NCI-H1436 (cell line): Measurements from ENCODE around the gene BCL11B.

Experiments used
- DNase-seq: peaks from one replicate; lab custom pipeline; 2025; lab: John Stamatoyannopoulos, UW

BCL11B gene

DNA sequence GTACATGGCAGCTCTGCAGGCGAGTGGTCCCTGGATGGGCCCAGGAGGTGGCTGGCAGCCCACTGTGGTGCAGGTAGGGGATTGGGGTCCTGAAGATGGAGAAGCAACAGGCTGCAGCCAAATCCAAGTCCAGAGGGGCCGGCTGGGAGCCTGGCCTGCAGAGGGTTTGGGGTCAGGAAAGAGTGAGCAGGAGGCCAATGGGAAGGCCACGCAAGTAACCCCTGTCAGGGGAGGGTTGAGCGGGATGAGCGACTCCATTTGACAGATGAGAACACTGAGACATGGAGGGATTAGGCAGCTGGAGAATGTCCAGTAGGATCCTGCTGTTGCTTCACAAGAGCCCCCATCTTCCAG, 136.0 kb downstream of the BCL11B start:
- DNase-seq: no peak

DNA sequence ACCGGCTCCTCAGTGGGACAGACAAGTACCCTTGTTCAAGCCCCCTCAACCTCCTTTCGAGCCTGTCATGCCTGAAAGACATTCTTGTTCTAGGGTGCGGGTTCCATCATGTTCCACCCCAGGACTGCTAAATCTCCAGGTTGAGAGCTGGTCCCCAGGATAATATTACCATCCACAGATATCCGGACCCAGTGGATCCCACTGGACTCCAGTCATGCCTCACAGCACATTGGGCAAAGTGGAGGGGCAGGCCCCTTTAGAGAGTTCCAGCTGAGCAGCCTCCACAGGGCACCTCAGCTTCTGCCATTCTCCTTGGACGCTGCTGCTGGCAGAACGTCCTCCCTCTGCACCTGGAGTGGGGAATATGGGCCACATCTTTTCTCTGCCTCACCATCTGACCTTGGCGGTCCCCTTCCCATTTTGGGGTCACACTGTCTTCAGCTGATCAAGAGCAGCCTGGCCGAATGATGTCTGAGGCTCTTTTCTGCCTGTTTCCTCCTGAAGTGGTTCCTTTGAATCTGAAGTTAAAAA, 137.4 kb downstream of the BCL11B start:
- DNase-seq: no peak

DNA sequence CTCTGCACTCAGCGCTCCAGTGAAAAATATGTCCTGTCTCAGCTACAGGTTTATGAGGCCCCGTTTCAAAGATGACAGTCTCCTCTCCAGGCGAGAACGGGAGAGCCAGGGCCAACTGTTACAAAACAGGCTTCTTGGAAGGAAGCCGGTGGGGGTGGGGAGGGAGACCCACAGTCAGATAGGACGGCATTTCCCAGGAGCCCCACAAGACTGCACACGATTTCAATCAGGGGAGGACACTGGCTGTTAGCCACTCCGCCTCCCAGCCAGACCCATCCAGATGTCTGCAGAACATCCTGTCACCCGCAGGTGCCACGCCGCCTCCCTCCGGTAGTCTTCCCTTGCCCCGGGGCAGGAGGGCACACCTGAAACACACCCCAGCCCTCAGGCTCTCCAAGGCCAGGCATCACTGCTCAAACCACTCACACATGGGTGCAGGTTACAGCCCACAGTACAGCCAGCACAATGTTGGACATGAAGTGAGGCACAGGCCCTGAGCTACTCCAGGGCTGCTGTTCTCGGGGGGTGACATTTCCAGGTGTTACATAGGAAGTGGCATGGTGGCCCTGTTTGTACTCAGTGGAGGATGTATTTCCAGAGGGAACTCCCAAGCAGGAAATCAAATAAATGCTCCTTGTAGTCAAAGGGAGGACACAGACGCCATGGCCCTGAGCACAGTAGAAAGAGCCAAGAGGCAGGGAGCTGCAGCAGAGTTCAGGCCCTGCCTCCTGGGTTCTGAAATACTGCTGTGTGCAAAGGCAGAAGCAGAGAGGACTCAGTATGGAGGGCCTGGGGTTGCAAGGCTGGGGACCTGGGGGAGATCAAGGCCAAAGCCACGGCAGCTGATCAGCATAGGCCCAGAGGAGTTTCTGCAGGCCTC, 138.1 kb downstream of the BCL11B start:
- no peak for DNase-seq

DNA sequence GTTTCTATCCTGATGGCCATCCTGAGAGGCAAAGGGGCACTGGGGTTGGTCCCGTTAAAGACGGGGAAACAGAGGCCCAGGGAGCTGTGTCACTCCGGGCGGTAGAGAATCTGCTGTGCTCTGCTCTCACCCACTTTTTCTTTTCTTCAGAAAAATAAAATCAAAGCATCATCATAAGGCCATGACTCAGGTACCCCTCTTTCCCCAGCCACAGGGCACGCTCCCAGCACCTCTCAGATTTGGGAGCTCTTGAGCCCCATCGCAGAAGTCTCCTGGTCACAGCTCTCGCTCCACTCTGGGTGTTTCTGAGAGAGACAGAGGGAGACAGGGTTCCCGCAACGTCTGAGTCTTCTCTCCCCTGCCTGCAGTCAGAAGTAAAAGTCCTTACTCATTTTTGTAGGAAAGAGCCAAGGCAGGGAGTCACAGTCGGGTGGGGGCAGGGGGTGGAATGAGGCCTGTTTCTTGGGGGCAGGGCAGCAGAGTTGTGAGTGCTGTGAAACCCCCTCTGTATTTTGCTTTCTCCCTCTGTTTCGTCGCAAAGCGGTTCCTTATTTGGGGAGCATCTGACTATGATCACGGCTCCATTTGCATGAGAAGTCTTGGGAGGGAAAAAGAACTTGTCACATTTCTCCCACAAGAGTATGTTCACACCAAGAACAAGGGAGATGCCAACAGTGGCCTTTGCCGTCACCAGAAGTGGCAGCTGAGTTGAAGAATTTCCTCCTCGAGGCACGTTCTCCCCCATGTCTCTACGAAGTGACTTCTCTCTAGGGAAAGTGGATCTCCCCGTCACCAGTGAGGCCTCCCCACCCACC, 139.0 kb downstream of the BCL11B start:
- DNase-seq: no peak

DNA sequence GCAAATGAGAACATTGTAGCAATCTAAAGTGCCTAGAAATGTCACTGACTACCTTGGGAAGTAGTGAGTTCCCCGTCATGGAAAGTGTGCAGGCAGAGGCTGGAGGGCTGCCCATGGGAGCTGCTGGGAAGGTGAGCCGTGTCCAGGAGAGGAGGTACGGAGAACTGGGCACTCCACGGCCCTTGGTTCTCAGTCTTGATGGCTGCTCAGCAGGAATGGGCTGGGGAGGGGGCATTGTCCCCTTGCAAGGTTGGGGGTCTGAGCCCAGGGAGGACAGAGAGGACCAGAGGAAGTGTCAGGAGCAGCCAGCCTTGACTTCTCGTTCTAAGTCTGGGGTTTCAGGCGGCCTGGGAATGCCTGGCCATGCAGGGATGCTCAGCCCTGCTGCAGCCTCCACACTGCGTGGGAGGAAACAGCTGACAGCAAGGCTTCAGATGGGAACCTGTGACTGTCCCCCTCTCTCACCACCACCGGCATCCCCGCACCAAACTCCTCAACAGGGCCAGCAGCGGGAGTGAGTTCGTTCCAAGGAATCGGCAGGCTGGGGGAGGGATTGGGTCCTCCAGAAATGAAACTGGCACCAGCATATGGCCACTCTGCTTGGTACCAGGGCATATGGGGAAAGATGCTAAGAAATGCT, 140.2 kb downstream of the BCL11B start:
- no peak for DNase-seq

DNA sequence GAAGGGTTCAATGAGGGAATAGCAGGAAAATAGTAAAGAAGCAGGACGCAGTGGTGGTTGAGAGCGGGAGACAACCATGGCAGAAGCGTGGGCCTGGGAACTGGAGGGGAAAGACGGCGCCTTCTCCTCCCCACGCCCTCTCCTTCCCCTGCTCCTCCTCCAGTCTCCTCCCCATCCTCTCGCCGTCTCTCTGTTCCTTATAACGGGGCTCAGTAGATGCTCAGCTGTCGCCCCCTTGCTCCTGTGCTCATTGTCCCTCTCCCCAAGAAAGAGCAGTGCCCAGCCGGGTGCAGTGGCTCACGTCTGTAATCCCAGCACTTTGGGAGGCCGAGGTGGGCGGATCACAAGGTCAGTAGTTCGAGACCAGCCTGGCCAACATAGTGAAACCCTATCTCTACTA, 142.0 kb downstream of the BCL11B start:
- no peak for DNase-seq

DNA sequence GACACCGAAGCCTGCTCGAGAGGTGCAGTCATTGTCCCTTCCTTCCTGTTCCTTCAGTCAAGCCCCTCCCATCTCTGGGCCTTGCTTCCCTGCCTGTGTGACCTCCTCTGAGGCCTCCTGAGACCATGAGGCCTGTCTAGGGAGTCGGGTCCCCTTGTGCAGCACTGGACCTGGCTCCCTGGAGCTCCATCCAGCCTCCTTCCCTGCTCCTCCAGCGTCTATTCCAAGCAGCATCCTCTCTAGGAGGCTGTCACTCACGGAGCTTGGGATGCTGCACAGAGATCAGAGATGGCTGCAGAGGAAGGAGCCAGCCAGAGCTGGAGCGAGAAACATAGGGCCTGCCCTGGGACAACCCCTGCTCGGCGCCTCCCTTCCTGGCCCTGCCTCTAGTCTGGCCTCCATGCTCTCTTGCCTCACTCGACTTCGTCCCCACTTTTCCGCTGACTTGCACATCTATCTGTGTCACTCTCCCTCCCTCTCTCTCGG, 142.7 kb downstream of the BCL11B start:
- no peak for DNase-seq

DNA sequence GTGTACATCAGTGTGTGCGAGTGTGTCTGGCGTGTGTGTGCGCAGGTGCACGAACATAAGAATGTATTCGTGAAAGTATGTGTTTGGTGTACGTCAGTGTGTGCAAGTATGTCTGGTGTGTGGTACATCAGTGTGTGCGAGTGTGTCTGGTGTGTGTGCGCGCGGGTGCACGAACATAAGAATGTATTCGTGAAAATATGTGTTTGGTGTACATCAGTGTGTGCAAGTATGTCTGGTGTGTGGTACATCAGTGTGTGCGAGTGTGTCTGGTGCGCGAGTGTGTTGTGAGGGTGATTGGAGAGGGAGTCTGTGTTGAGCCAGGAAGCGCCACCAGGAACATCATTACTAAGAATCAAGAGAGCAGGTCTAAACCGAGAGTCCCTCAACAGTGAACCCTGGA, 143.8 kb downstream of the BCL11B start:
- no peak for DNase-seq

DNA sequence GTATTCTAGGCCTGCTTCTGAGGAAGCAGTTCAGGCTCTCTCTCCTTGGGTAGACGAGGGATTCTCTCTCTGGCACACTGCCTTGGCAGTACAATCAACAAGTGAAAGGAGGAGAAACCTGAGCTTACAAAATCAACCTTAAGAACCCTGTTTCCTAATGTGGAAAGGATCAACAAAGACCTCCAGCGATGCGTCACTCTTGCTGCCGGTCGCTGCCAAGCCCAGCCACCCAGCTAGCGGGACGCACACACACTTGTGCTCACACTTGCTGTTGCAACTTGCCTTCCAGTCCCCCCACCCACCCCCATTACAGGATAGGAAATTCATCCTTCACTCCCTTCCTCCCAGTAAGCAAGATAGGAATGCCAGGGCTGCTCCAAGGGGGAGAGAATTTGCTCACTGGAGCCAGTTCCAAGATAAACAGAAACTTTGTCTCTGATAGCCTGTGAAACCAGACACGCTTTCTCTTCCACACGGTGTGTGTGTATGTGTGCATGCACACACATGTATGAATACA, 144.3 kb downstream of the BCL11B start:
- DNase-seq: no peak

DNA sequence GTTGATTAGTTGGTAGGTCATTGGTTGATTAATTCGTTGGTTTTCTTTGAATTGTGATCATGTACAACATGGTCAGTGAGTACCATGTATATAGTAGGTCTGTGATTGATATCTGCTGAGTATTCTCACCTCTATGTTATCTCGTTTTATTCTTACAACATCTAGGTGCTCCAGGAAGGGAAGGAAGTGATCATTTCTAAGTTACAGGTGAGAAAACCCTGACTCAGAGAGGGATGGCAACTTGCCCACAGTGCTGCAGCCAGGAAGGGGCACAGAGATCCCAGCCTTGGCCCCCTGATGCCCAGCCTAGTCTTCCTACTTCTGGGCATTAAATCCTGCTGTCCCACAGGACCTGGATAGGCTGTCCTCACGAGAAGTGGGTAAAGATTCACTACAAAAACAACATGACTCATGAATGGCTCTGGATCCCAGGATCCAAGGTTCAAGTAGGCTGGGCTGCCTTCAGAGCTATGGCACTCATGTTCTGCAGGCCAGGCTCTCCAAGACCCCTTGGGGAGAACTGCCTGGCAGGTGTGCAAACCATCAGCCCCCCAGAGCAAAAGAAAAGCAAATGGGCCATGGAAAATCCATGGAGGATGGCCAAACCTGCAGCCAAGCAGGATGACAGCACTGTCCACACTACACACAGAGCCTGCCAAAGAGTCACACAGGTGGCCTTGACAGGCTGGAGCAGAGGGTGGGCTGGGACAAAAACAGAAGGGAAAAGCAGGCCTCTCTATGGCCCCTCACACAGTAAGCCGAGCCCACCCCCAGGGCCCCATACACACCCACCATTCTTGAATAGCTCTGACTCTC, 146.2 kb downstream of the BCL11B start:
- no peak for DNase-seq

DNA sequence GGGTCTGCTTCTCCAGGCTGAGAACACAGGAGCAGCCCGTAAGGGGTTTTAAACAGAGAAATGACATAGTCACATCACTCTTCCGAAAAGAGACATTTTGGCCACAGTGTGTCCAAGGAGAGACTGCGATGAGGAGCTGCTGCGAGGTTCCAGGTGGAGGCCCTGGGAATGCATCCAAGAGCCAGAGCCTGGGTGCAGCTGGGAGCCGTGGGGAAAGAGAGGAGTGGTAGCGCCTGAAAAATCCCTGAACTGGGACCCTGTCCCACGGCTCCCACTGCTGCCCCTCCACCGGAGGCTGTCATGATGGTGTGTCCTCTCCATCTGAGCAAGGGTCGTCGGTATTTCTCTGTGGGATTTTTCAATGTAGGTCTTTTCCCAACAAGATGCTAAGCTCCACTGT, 146.9 kb downstream of the BCL11B start:
- no peak for DNase-seq

DNA sequence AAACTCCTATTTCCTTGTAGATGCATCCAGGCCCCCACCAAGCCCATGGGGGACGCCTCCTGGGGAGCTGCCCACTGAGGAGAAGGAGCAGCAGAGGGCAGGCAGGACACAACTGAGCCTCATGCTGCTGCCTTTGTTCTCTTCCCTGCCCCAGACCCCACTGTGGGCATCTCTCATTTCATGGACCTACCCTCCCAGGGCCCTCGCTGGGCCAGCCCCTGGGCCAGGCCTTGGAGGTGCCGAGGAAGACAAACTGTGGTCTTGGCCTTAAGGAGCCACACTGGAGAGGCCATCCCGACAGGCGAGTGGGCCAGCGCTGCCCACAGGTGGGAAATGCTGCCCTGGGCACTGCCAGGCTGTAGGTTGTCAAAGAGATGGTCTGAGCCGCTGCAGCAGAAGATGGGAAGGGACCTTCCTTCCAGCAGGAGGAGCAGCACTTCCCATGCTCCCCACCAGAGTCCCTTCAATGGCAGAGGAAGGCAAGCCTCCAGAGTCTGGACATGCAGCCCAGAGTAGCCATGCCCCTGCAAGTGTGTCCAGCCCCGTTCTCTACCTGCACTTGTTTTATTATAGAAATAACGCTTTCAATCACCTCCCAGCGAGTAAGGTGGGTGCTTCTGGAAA, 147.4 kb downstream of the BCL11B start:
- no peak for DNase-seq

DNA sequence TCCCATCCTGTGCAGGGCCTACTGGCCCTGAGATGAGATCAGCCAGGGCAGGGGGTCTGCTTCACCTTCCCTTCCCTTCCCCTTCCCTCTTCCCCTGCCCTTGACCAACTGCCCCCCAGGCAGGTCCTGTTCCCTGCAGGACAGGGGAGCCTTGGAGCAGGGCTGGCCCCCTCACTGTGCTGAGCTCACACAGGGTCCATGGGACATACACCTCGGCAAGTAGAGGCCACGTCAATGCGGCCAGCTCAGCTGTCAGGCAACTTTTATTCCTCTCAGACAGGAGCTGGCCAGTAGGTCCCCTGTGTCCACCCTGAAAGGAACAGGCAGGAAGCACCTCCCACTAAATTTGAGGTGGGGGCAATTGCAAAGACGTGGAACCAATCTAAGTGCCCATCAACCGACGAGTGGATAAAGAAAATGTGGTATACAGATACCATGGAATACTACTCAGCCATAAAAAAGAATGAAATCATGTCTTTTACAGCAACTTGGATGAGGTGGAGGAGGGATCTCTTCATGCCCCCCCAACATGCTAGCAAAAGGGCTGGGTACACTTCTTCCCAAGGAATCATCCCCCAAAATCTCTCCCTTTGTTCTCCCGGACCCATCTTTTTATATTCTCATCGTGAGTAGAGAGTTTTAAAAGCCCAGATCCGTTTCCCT, 148.7 kb downstream of the BCL11B start:
- no peak for DNase-seq

DNA sequence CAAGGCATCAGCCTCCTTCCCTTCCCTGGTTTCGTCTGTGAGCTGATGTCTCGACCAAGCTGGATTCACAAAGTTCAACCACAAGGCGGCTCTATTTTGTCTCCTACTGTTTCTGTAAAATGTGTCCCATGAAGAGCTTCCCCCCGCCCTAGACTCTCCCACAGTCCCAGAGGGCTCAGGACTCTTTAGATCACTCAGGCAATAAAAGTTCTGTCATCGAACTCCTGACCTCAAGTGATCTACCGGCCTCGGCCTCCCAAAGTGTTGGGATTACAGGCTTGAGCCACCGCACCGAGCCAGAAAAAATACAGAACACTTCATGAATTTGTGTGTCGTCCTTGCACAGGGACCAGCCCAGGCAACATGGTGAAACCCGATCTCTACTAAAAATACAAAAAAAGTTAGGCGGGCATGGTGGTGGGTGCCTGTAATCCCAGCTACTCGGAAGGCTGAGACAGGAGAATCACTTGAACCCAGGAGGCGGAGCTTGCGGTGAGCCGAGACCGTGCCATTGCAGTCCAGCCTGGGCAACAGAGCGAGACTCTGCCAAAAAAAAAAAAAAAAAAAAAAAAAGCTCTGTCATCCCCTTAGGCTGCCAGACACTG, 149.4 kb downstream of the BCL11B start:
- no peak for DNase-seq

DNA sequence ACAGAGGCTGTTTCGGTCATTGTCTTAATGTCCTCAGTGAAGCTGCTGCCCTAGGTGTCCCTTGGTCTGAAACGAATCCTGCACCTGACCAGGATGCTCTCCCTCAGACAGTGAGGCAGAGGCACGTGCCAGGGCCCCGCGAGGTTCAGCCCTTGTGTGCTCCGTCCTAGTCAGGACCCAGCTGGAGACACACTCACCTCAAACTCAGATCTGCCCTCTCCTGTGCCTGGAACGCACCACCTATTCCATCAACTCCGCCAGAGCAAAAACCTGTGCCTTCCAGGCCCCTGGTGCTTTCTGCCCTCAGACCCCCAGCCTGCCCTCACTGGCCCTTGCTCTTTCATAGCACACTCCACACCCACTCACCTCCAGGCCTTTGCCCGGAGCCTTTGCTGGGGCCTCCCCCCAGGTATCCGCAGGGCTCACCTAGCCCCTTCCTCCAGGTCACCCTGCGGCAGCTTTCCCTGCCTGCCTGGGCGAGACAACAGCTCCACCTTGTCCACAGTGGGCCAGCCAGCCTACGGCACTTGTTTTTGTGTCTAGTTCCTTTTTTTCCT, 150.6 kb downstream of the BCL11B start:
- no peak for DNase-seq

DNA sequence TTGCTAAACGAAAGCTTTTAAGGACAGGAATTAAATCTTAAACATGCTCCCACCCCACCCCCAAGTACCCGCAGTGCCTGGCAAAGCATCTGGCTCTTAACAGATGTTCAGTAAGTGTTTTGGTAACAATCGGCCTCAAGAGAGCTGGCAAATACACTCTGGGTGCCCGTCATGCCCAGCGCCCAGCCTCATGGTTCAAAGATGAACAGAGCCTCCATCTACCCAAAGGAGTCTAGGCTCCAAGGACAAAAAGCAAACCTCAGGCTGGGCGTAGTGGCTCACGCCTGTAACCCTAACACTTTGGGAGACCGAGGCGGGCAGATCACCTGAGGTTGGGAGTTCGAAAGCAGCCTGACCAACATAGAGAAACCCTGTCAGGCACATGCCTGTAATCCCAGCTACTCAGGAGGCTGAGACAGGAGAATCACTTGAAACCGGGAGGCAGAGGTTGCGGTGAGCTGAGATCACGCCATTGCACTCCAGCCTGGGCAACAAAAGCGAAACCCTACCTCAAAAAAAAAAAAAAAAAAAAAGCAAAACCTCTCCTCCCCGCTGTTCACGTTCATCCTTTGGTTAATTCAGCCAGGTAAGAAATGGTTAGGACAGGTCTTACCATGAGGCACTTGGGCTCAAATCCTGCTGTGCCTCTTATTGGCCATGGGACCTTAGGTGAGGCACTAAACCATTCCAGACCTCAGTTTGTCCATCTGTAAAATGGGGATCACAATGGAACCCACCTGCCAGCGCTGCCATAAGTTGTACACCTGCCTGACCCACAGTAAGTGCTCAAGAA, 151.3 kb downstream of the BCL11B start:
- no peak for DNase-seq

DNA sequence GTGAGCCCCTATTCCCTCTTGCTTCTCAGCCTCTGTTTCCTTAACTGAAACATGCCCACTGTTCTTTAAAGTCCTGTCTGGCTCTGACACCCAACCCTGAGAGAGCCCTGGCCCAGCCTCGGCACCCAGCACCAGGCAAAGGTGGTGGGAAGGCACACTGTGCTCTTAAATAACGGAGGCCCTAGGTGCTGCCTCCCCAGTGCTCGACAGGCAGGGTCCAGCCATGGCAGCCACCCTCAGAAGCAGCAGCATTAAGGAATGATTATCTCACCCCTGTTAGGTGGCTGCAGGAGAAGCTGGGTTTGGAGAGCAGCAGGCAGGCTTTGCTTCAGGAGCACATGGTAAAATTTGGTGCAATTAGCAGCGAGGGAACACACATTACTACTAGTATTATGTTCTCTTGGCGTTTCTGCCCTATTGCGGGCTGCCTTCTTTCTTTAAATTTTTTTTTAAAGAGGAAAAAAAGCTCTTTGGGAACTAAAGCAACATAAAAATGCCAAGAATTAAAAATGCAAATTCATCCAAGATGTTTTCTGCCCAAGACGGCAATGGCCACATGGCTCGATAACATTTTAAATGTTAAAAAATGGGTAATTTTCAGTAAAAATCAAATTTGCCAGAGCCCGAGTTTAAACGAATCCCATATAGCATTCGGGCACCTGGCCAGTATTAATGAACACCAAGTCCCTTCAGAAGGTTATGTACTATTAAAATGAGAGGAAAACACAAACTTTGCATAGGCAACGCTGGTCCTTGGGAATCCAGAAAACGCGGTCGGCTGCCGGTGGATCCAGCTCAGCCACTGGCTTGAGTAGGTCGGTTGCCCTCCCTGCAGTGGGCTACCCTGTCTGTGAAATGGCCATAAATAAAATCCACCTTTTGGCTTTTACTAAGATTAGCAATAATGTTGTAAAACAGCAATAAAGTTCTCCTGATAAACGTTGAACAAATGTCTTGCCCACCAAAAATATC, 152.2 kb downstream of the BCL11B start:
- DNase-seq: no peak
